CD8-positive, alpha-beta memory T cell (primary cell): ENCODE data around the gene KAT8. TPM values are rescaled to one million over a fixed set of nuclear protein-coding genes. Genes with fewer than 3 reads are reported as not detected.
"Not testable (repeated sequence)": the region's sequence is repeated elsewhere in the genome, so short reads cannot be mapped to it uniquely, and the experiment has no call there.

ENCODE experiments used
- CTCF ChIA-PET: fragments of 350-600 bp; sonication (Branson Sonifier 250); formaldehyde crosslinking; loops from one replicate; lab custom pipeline; 2021; ENCODE audit warnings: antibody characterized with exemption; lab: Charles Lee
- POLR2A ChIA-PET: fragments of 350-600 bp; sonication (Branson Sonifier 250); formaldehyde crosslinking; loops from one replicate; lab custom pipeline; 2021; ENCODE audit warnings: antibody characterized with exemption; lab: Charles Lee
- DNase-seq, 5 donors: peaks; one replicate each; pipeline versions ENCODE4 v3.0.0 to v3.0.0-alpha.2; 2020 to 2022; ENCODE audit warnings: mixed read lengths in 1 of 5
- H3K27ac ChIP-seq: one replicate; pipeline ENCODE4 v1.7.0; 2013; ENCODE audit warnings: low read depth, mild to moderate bottlenecking, low read length, moderate library complexity
- H3K27me3 ChIP-seq: 2 replicates; pipeline ENCODE4 v1.7.0; 2013; ENCODE audit warnings: low read length, mild to moderate bottlenecking; ENCODE audit not compliant: insufficient read depth, poor library complexity, severe bottlenecking
- H3K36me3 ChIP-seq: 2 replicates; pipeline ENCODE4 v1.7.0; 2013; ENCODE audit warnings: mild to moderate bottlenecking, low read length, moderate library complexity; ENCODE audit not compliant: insufficient read depth
- H3K4me1 ChIP-seq: 2 replicates; pipeline ENCODE4 v1.7.0; 2013; ENCODE audit warnings: mild to moderate bottlenecking, low read length, moderate library complexity; ENCODE audit not compliant: insufficient read depth
- H3K4me3 ChIP-seq: 2 replicates; pipeline ENCODE4 v1.7.0; 2013; ENCODE audit warnings: mild to moderate bottlenecking, low read length
- H3K9me3 ChIP-seq: 2 replicates; pipeline ENCODE4 v1.7.0; 2013; ENCODE audit warnings: mild to moderate bottlenecking, low read length
- H3K27ac Mint-ChIP-seq, 8 donors: one replicate each; pipeline ENCODE4 v1.8.0; 2020 to 2021; ENCODE audit warnings: mixed read lengths in 8 of 8, mild to moderate bottlenecking in 6 of 8, inconsistent platforms in 3 of 8, moderate library complexity in 3 of 8
- H3K27me3 Mint-ChIP-seq, 2 donors: one replicate each; pipeline ENCODE4 v1.8.0; 2020 to 2021; ENCODE audit warnings: mixed read lengths in 2 of 2, mild to moderate bottlenecking in 1 of 2, moderate library complexity in 1 of 2
- H3K36me3 Mint-ChIP-seq, 3 donors: one replicate each; pipeline ENCODE4 v1.8.0; 2020 to 2021; ENCODE audit warnings: mixed read lengths in 3 of 3, inconsistent platforms in 1 of 3, mild to moderate bottlenecking in 1 of 3
- H3K4me1 Mint-ChIP-seq, 3 donors: one replicate each; pipeline ENCODE4 v1.8.0; 2020 to 2021; ENCODE audit warnings: mixed read lengths in 3 of 3, inconsistent platforms in 1 of 3, mild to moderate bottlenecking in 1 of 3
- H3K4me3 Mint-ChIP-seq, 7 donors: one replicate each; pipeline ENCODE4 v1.8.0; 2020 to 2021; ENCODE audit warnings: mixed read lengths in 7 of 7, mild to moderate bottlenecking in 6 of 7, moderate library complexity in 4 of 7, inconsistent platforms in 2 of 7
- H3K9me3 Mint-ChIP-seq, 5 donors: one replicate each; pipeline ENCODE4 v1.8.0; 2020 to 2022; ENCODE audit warnings: mixed read lengths in 5 of 5, mild to moderate bottlenecking in 3 of 5, moderate library complexity in 2 of 5, inconsistent platforms in 1 of 5
- polyA plus RNA-seq: library from polyadenylated mRNA; unstranded; fragments of 300-500 nt; fragmentation: Illumina TruSeq; gene quantifications from one replicate; pipeline ENCODE4 v1.2.3, GENCODE V29; 2021
- total RNA-seq, 2 experiments: library from RNA; stranded (reverse); gene quantifications; one replicate each; pipeline ENCODE4 v1.2.3, GENCODE V29; 2021

Gene KAT8
- total and polyA plus RNA-seq, 3 experiments from 2014 or later: 56.1 to 67.3 (median 58.6) TPM

GRCh38 chr16:31092330-31092729, 25.1 kb upstream of the KAT8 start:
- Mint-ChIP-seq H3K9me3 (no peaks in the 10 kb centered on the region), H3K36me3 (peaks cover 0 to 34% (median 0%) of the 10 kb centered on the region in 3 donors), H3K4me3 (peak overlapping the region in 6 of 7 donors; percentile 2 to 59 (median 38)), H3K27me3 (no peaks in the 10 kb centered on the region), H3K4me1 (peaks cover 24 to 38% (median 30%) of the 10 kb centered on the region in 3 donors), H3K27ac (peak overlapping the region in 2 of 8 donors; percentile 36 to 55)
- Histone ChIP-seq H3K36me3 (peaks cover 10% of the 10 kb centered on the region), H3K27ac (no peak overlapping the region), H3K4me1 (peaks cover 16% of the 10 kb centered on the region), H3K27me3 (no peaks in the 10 kb centered on the region), H3K4me3 (no peak overlapping the region), H3K9me3 (no peaks in the 10 kb centered on the region)
- CTCF ChIA-PET: interaction anchor here (1.0 to 1.9 kb wide), 4 partner anchors 8 to 108 kb away, joined by 3 to 7 read pairs (median 4); partner anchors contain the start of genes BCKDK and HSD3B7
- no peak for DNase-seq
- POLR2A ChIA-PET: interaction anchor here (0.5 to 0.9 kb wide), 2 partner anchors 18 to 98 kb away, joined by 4 to 6 read pairs; partner anchors contain the start of genes ZNF646 and ZNF668

DNA sequence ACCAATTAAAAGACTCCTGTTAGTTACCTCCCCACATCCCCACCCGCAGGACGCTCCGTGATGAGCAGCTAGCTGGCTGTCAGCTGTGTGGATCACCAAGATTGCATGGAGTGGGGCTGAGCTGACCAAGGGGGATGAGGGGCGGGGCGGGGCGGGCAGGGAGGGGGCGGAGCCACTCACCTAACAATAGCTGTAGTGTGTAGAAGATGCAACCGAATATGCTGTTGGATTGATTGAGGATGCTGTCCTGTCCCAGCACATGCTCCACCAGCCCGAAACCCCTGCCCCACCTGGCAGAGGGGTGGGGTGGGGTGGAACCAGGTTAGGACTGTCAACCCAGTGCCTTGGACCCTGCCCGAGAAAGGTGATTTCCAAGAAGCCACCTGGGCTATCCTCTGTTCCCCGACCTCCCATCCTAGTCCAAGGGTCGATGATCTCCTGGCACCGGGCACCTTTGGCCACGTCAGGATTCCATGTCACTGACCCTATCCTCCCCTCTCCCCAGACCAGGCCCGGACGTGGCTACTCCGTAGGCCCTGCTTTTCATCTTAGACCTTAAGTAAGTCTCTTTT, 24.2 kb upstream of the KAT8 start:
- DNase-seq: peak in 1 of 5 donors; percentile 46
- peak overlapping the region in 2 of 8 donors; percentile 83 to 93 for H3K27ac Mint-ChIP-seq

GRCh38 chr16:31094088-31094423, 23.4 kb upstream of the KAT8 start:
- H3K27me3 ChIP-seq: no peaks in the 10 kb centered on the region
- H3K27ac Mint-ChIP-seq: peak overlapping the region; percentile 68 to 97 (median 90)
- CTCF ChIA-PET: interaction anchor here (1.0 kb wide), 1 partner anchor 48 kb away, joined by 5 read pairs; no protein-coding TSS in a partner anchor
- peaks cover 24 to 38% (median 30%) of the 10 kb centered on the region in 3 donors for H3K4me1 Mint-ChIP-seq
- no peaks in the 10 kb centered on the region for H3K9me3 Mint-ChIP-seq
- H3K36me3 Mint-ChIP-seq: peaks cover 0 to 28% (median 0%) of the 10 kb centered on the region in 3 donors
- H3K36me3 ChIP-seq: peaks cover 10% of the 10 kb centered on the region
- no peak for DNase-seq
- POLR2A ChIA-PET: interaction anchor here (0.6 to 2.6 kb wide), 3 partner anchors 20 to 49 kb away, joined by 3 to 13 read pairs (median 4); partner anchors contain the start of genes KAT8, ZNF646 and ZNF668
- peak overlapping the region; percentile 73 to 97 (median 90) for H3K4me3 Mint-ChIP-seq
- peaks cover 16% of the 10 kb centered on the region for H3K4me1 ChIP-seq
- H3K4me3 ChIP-seq: peak overlapping the region; percentile 98
- H3K9me3 ChIP-seq: no peaks in the 10 kb centered on the region
- no peaks in the 10 kb centered on the region for H3K27me3 Mint-ChIP-seq
- peak overlapping the region; percentile 75 for H3K27ac ChIP-seq

More for the DNA sequence above, 24.2 kb upstream of the KAT8 start:
- no peaks in the 10 kb centered on the region for H3K9me3 Mint-ChIP-seq
- no peaks in the 10 kb centered on the region for H3K27me3 ChIP-seq
- no peaks in the 10 kb centered on the region for H3K9me3 ChIP-seq
- CTCF ChIA-PET: interaction anchor here (1.6 to 1.9 kb wide), 2 partner anchors 15 to 108 kb away, joined by 3 to 7 read pairs; partner anchors contain the start of genes BCKDK and HSD3B7
- peaks cover 24 to 38% (median 30%) of the 10 kb centered on the region in 3 donors for H3K4me1 Mint-ChIP-seq
- peaks cover 0 to 32% (median 0%) of the 10 kb centered on the region in 3 donors for H3K36me3 Mint-ChIP-seq
- peaks cover 10% of the 10 kb centered on the region for H3K36me3 ChIP-seq
- H3K4me1 ChIP-seq: peaks cover 16% of the 10 kb centered on the region
- no peak overlapping the region for H3K4me3 ChIP-seq
- POLR2A ChIA-PET: interaction anchor here (1.0 kb wide), 1 partner anchor 50 kb away, joined by 3 read pairs; no protein-coding TSS in a partner anchor
- no peaks in the 10 kb centered on the region for H3K27me3 Mint-ChIP-seq
- no peak overlapping the region for H3K27ac ChIP-seq
- peak overlapping the region; percentile 45 to 86 (median 55) for H3K4me3 Mint-ChIP-seq

- Mint-ChIP-seq H3K36me3 (peaks cover 0 to 24% (median 0%) of the 10 kb centered on the region in 3 donors), H3K9me3 (no peaks in the 10 kb centered on the region), H3K27ac (peak within 1 kb of the TSS; percentile 68 to 97 (median 90)), H3K4me1 (peaks cover 24 to 38% (median 30%) of the 10 kb centered on the region in 3 donors), H3K4me3 (peak within 1 kb of the TSS; percentile 73 to 97 (median 90)), H3K27me3 (no peaks in the 10 kb centered on the region)
- Histone ChIP-seq H3K27ac (peak within 1 kb of the TSS; percentile 75), H3K27me3 (no peaks in the 10 kb centered on the region), H3K36me3 (peaks cover 10% of the 10 kb centered on the region), H3K9me3 (no peaks in the 10 kb centered on the region), H3K4me3 (peak within 1 kb of the TSS; percentile 98), H3K4me1 (peaks cover 16% of the 10 kb centered on the region)
- CTCF ChIA-PET: interaction anchor here (1.0 to 2.6 kb wide), 2 partner anchors 48 to 110 kb away, joined by 5 to 9 read pairs; partner anchors contain the start of gene HSD3B7
- DNase-seq: peak; percentile 74 to 89 (median 82)
- POLR2A ChIA-PET: interaction anchor here (0.6 to 2.6 kb wide), 3 partner anchors 20 to 48 kb away, joined by 3 to 13 read pairs (median 4); partner anchors contain the start of genes KAT8, ZNF646 and ZNF668
Measured at GRCh38 chr16:31094424-31095120, 22.9 kb upstream of the KAT8 start, which contains the start of gene VKORC1. TSS of gene VKORC1 (minus strand) at chr16:31094797. CDS start at chr16:31094729, 68 bp downstream.

GRCh38 chr16:31099860-31100638, 17.4 kb upstream of the KAT8 start:
- POLR2A ChIA-PET: no interaction called here
- Mint-ChIP-seq H3K9me3 (no peaks in the 10 kb centered on the region), H3K4me1 (peaks cover 8 to 12% (median 11%) of the 10 kb centered on the region in 3 donors), H3K36me3 (peaks cover 0 to 3% (median 0%) of the 10 kb centered on the region in 3 donors), H3K27me3 (no peaks in the 10 kb centered on the region), H3K4me3 (no peak overlapping the region), H3K27ac (peak overlapping the region in 1 of 8 donors; percentile 55)
- CTCF ChIA-PET: interaction anchor here (1.3 to 1.7 kb wide), 3 partner anchors 8 to 27 kb away, joined by 3 to 4 read pairs (median 3); no protein-coding TSS in a partner anchor
- Histone ChIP-seq H3K4me1 (peaks cover 8% of the 10 kb centered on the region), H3K36me3 (no peaks in the 10 kb centered on the region), H3K27me3 (no peaks in the 10 kb centered on the region), H3K9me3 (no peaks in the 10 kb centered on the region), H3K4me3 (no peak overlapping the region), H3K27ac (no peak overlapping the region)
- no peak for DNase-seq

GRCh38 chr16:31100876-31101641, 16.4 kb upstream of the KAT8 start:
- H3K36me3 ChIP-seq, H3K4me3 Mint-ChIP-seq, H3K27ac ChIP-seq, H3K4me1 ChIP-seq, H3K36me3 Mint-ChIP-seq, H3K27me3 Mint-ChIP-seq, H3K27me3 ChIP-seq, H3K4me1 Mint-ChIP-seq, H3K9me3 ChIP-seq, H3K4me3 ChIP-seq, H3K9me3 Mint-ChIP-seq, DNase-seq: not testable (repeated sequence)
- ChIA-PET CTCF (interaction anchor here (0.7 to 1.7 kb wide), 5 partner anchors 9 to 414 kb away, joined by 3 to 4 read pairs (median 3); partner anchors contain the start of gene KAT8), POLR2A (interaction anchor here (0.6 to 0.7 kb wide), 2 partner anchors 16 to 27 kb away, joined by 3 to 5 read pairs; partner anchors contain the start of genes KAT8, ZNF646 and ZNF668)
- peak overlapping the region in 1 of 8 donors; percentile 70 for H3K27ac Mint-ChIP-seq
